Liver (tissue), 3 donors: Measurements from ENCODE around the gene DHRSX.
"Not testable (repeated sequence)": the region's sequence is repeated elsewhere in the genome, so short reads cannot be mapped to it uniquely, and the experiment has no call there.

Source experiments
- EGR1 ChIP-seq, 2 donors: IDR thresholded peaks; 2 replicates each; pipeline ENCODE4 v1.6.1; 2016 to 2018; ENCODE audit warnings: antibody characterized with exemption in 2 of 2, low read depth in 2 of 2
- HNF4G ChIP-seq: IDR thresholded peaks from 2 replicates; pipeline ENCODE4 v1.6.1; 2016; ENCODE audit warnings: antibody characterized with exemption
- TAF1 ChIP-seq: conservative IDR thresholded peaks from 2 replicates; pipeline ENCODE4 v1.6.1; 2016; ENCODE audit warnings: antibody characterized with exemption, mild to moderate bottlenecking
- TF ChIP-seq, protein P1 (sequence below): fragments of 150-350 bp; IDR thresholded peaks from 2 replicates; pipeline ENCODE4 v1.5.1; 2017; ENCODE audit warnings: improper control_type of control experiment, low read depth, low read length; ENCODE audit not compliant: missing input control
- TF ChIP-seq, protein P2 (sequence below): IDR thresholded peaks from 2 replicates; pipeline ENCODE4 v1.6.1; 2016; ENCODE audit warnings: antibody characterized with exemption
- TF ChIP-seq, protein P3 (sequence below): IDR thresholded peaks from 2 replicates; pipeline ENCODE4 v1.6.1; 2016; ENCODE audit warnings: antibody characterized with exemption, mild to moderate bottlenecking
- donor health status: healthy.
- donor health status: healthy.

DNA sequence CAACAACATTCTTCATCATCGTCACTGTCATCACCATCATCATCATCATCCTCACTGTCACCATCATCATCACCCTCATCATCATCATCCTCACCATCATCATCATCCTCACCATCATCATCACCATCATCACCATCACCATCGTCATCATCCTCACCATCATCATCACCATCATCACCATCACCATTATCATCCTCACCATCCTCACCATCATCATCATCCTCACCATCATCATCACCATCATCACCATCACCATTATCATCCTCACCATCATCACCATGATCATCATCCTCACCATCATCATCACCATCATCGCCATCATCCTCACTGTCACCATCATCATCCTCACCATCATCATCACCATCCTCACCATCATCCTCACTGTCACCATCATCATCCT is 18.9 kb upstream of the DHRSX start:
- TF ChIP-seq HNF4G; TAF1; EGR1 (IDR thresholded peaks at IDR 0.05; ENCODE audit: low read depth in 2 of 2): not testable (repeated sequence)
- TF ChIP-seq, protein P1, sequence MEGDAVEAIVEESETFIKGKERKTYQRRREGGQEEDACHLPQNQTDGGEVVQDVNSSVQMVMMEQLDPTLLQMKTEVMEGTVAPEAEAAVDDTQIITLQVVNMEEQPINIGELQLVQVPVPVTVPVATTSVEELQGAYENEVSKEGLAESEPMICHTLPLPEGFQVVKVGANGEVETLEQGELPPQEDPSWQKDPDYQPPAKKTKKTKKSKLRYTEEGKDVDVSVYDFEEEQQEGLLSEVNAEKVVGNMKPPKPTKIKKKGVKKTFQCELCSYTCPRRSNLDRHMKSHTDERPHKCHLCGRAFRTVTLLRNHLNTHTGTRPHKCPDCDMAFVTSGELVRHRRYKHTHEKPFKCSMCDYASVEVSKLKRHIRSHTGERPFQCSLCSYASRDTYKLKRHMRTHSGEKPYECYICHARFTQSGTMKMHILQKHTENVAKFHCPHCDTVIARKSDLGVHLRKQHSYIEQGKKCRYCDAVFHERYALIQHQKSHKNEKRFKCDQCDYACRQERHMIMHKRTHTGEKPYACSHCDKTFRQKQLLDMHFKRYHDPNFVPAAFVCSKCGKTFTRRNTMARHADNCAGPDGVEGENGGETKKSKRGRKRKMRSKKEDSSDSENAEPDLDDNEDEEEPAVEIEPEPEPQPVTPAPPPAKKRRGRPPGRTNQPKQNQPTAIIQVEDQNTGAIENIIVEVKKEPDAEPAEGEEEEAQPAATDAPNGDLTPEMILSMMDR: not testable (repeated sequence)
- TF ChIP-seq, protein P2, sequence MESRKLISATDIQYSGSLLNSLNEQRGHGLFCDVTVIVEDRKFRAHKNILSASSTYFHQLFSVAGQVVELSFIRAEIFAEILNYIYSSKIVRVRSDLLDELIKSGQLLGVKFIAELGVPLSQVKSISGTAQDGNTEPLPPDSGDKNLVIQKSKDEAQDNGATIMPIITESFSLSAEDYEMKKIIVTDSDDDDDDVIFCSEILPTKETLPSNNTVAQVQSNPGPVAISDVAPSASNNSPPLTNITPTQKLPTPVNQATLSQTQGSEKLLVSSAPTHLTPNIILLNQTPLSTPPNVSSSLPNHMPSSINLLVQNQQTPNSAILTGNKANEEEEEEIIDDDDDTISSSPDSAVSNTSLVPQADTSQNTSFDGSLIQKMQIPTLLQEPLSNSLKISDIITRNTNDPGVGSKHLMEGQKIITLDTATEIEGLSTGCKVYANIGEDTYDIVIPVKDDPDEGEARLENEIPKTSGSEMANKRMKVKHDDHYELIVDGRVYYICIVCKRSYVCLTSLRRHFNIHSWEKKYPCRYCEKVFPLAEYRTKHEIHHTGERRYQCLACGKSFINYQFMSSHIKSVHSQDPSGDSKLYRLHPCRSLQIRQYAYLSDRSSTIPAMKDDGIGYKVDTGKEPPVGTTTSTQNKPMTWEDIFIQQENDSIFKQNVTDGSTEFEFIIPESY: not testable (repeated sequence)
- TF ChIP-seq, protein P3, sequence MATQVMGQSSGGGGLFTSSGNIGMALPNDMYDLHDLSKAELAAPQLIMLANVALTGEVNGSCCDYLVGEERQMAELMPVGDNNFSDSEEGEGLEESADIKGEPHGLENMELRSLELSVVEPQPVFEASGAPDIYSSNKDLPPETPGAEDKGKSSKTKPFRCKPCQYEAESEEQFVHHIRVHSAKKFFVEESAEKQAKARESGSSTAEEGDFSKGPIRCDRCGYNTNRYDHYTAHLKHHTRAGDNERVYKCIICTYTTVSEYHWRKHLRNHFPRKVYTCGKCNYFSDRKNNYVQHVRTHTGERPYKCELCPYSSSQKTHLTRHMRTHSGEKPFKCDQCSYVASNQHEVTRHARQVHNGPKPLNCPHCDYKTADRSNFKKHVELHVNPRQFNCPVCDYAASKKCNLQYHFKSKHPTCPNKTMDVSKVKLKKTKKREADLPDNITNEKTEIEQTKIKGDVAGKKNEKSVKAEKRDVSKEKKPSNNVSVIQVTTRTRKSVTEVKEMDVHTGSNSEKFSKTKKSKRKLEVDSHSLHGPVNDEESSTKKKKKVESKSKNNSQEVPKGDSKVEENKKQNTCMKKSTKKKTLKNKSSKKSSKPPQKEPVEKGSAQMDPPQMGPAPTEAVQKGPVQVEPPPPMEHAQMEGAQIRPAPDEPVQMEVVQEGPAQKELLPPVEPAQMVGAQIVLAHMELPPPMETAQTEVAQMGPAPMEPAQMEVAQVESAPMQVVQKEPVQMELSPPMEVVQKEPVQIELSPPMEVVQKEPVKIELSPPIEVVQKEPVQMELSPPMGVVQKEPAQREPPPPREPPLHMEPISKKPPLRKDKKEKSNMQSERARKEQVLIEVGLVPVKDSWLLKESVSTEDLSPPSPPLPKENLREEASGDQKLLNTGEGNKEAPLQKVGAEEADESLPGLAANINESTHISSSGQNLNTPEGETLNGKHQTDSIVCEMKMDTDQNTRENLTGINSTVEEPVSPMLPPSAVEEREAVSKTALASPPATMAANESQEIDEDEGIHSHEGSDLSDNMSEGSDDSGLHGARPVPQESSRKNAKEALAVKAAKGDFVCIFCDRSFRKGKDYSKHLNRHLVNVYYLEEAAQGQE: not testable (repeated sequence)
